ENCODE data around the gene FBN1. TPM values are rescaled to one million over a fixed set of nuclear protein-coding genes. Genes with fewer than 3 reads are reported as not detected.

Gene FBN1
- total RNA-seq, 1 experiment from 2014 or later = 18.1 TPM

DNA sequence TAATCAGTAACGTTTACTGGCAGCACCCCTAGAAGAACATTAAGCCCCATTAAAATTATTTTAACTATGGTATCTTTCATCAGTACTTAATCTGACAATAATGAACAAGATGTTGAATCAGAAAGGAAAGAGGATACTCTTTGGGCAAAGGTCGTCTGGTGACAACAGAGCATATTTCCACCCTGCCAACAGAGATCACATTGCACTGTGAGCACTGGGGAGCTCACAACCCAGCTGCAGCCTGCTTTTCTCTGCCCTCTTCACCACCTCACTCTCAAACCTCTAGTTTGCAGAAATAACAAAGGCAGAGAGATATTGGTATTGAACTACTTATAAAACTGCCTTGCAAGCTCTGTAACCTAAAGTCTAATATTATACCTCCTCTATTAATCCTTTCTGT, 130.0 kb downstream of the FBN1 start:
- no peak for DNase-seq (ENCODE audit: low spot score)

DNA sequence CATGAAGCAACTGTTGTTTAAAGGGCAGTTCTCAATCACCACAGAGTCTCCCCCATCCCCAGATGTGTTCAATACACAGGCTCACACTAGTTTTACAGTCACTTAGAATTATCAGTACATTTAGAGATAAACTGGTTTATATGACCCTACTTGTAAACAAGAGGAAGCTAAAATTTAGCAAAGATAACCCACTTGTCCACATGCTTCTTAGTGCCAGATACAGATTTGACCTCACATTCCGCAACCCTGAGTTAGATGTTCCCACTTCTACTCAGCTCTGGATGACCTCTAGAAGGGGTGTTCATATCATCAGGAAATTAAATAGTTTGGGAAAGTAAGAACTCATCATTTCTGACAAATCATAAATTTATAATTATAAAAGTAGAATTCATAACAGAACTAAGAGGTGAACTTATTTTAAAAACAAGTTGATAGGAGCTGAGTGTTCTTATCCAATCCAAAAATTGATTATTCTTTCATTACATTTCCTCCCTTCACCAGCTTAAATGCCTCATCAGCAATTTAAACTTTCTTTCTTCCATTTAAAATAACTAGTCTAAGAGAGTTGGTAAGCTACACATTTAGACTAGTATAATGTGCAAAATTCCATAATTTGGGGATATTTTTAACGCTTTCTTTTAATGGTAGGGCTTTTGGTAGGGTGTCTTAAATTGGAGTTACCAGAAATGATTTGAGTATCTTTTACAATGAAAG, 131.2 kb downstream of the FBN1 start:
- DNase-seq (ENCODE audit: low spot score) = no peak

DNA sequence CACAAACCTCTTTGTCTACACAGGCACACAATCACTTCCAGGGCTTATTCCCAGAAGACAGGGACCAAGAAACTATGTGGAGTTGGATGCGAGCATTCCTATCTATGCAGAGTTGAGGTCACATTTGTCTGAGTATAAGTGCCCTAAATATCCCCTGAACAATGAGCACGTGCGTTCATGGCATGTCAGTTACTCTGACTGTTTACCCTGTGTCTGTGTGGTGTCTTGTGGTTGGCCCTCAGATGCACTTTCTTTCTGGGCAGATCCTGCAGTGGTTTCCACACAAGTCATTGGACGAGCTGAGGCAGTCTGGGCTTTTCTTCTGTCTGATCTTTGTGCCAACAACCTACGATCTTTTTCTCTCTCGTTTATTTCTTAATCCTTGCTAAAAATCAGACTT, 134.5 kb downstream of the FBN1 start:
- DNase-seq (ENCODE audit: low spot score) = no peak

DNA sequence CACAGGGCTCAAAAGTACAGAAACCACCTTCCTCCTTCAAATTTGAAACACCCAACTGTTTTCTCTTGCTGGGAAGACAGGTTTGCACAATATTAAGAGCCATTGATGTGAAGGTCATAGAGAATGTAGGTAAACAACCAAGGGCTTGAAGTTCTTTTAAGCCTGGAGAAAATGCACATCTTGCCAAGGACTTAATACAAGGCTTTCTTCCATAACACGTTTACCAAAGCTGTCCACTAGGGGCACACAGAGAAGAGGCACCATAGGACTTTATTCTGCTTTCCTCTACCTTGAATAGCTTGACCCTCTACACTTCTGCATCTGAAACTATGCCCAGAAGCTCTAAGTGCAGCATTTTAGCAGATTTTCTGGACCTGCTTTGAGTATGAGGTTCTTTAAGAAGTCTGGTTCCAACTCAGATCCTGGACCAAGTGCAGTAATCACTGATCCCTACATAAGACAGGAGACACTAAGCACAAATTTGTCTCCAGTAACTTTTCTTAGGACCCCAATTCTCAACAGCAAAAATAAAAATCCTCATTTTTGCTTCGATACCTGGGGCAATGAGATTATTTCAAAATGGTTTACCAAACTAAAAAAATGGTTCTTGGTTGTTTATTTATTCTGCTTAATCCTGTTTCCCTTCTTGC, 138.0 kb downstream of the FBN1 start:
- peak; percentile 56 for DNase-seq (ENCODE audit: low spot score)

DNA sequence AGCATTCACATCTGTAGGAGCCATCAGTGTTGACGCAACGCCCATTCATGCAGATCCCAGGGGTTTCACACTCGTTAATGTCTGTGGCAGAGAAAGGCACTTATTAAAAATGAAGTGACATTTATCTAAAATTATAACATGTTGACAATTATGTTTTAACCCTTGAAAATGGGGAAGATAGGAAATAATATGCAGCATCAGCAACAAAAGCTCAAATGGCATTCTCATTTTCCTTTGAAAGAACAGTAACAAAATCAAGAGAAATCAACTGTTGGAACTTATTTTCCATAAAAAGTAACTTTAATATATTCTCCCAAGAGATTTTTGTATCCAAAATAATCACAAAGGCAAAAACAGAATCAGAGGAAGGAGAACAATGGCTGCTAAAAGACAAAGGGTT, 140.4 kb downstream of the FBN1 start:
- DNase-seq (ENCODE audit: low spot score) = no peak

DNA sequence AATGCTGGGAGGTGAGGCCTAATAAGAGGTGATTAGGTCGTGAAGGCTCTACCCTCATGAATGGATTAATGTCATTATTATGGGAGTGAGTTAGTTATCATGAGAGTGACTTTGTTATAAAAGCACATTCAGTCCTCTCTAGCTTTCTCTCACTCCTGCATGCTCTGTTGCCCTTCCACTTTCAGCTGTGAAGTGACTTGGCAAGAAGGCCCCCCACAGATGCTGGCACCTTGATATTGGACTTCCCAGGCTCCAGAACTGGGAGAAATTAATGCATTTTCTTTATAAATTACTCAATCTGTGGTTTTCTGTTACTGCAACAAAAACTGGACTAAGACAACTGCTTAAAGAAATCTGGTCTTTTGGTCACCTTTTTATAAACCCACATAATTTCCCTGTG, 144.3 kb downstream of the FBN1 start:
- no peak for DNase-seq (ENCODE audit: low spot score)

GRCh38 chr15:48500595-48500994, 144.9 kb downstream of the FBN1 start:
- no peak for DNase-seq (ENCODE audit: low spot score)

DNA sequence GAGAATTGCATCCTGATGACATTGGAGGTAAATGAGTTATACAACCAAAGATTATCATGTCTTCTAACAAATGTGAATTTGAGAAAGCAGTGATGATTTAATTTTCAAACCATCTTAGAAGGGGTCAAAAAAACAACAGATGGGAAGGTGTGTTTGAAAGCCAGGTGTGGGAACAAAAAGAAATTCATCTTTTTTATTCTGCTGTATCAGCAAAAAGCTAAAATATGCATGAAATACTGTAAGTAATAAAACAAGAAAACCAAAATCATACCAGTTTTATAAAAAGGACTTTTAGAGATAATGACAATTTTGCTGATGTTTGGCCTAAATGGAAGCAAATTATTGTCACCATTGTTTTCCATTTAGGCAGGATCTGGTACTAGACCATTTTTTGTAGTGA, 145.5 kb downstream of the FBN1 start:
- no peak for DNase-seq (ENCODE audit: low spot score)

- DNase-seq (ENCODE audit: low spot score) = no peak
Measured at GRCh38 chr15:48498828-48499227, 146.7 kb downstream of the FBN1 start.

DNA sequence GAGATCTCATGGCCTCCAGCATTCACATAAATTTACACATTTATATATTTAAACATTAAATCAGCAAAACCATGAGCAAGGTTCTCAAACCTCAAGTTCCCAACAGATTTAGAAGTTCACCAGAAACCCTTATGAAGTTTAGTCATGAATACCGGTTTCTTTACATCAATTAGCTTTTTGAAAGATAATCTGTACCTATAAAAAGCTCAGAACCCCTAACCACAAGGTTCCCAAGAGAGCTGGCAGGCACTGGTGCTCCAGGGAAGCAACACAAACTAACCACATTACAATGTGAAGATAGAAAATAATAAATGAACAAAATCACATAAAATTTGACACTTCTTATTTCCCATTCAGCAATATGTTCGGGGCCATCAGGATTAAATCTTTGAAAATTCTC, 150.9 kb downstream of the FBN1 start:
- no peak for DNase-seq (ENCODE audit: low spot score)

DNA sequence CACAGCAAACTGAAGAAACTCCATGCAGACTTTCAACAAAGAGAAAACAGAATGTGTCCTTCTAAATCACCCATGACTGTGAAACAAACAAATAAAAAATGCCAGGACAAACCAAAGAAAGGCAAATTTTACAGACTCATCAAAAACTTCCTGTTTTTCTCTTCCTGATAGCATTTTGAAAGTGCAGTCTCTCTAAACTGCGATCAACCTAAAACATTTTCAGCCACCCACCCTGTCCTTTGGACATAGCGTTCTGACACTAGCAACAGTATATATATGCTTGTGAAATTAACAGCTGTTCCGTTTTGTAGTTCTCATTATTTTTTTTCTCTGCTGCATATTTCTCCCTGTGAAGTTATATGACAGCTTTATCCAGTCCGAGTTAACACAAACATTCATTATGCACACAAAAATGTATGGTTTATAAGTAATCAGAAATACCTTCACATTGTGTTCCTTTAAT, 151.7 kb downstream of the FBN1 start:
- no peak for DNase-seq (ENCODE audit: low spot score)

GRCh38 chr15:48493084-48493762, 152.3 kb downstream of the FBN1 start:
- peak; percentile 8 for DNase-seq (ENCODE audit: low spot score)

GRCh38 chr15:48486228-48486627, 159.3 kb downstream of the FBN1 start:
- no peak for DNase-seq (ENCODE audit: low spot score)

- no peak for DNase-seq (ENCODE audit: low spot score)
Measured at GRCh38 chr15:48481802-48482201, 163.7 kb downstream of the FBN1 start.

GRCh38 chr15:48479751-48480150, 165.8 kb downstream of the FBN1 start:
- no peak for DNase-seq (ENCODE audit: low spot score)

- no peak for DNase-seq (ENCODE audit: low spot score)
Measured at GRCh38 chr15:48478581-48478980, 166.9 kb downstream of the FBN1 start.

DNA sequence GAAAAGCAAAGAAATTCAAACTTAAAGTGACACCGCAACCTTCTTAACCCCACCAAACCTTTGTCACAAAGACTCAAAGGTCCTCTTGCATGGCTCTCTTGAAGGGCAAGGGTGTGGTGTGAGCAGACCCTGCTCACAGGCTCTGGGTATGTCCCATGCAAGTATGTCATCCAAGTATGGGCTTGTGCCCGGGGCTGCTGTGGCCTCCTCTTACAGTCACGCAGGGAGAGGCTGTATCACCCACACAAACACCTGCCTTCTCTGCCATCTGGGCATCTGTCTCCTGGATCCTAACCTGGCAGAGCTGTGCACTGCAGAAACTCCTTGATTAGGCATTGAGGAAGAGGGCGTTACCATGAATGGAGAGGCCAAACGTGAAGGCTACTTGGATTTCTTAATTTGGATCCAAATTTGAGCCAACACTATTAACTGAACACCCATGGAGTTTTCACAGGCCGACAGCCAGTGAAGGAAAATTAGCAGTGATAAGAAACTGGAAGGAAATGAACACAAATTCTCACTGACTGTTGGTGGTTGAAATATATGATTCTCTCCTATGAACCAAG, 167.6 kb downstream of the FBN1 start:
- DNase-seq (ENCODE audit: low spot score) = no peak

DNA sequence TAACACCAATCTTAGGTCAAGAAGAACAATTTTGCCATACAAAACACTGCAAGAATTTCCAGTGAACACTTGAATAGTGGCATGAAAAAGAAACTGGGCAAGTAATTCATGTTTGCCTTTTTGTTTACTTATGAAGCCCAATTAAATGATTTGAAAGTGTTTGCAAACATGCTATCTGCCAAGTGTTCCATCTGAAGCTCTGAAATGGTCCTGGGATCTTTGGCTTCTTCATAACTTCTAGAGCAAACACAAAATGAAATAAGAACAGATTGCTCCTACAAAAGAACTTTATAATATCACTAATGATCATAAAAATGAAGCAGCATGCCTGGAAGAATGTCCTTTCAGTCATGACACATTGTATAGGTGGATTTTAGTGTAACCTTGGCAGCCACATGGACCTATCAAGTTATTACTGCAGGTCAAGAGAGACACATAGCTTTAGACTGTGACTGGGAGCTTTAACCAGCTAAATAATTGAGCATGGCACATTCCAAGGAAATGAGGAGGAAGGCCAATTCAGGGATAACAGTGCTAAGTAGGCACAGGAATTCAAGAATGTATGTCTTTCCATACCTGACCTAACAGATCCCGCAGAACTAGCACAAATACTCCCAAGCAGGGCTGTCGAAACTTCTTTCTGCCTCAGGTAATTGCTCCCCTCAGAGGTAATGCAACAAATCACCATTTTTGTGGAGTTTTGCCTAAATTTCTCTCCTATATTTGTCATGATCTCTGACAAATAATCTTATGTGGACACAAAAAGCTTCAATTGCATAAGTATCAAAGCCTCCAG, 169.7 kb downstream of the FBN1 start:
- no peak for DNase-seq (ENCODE audit: low spot score)

DNA sequence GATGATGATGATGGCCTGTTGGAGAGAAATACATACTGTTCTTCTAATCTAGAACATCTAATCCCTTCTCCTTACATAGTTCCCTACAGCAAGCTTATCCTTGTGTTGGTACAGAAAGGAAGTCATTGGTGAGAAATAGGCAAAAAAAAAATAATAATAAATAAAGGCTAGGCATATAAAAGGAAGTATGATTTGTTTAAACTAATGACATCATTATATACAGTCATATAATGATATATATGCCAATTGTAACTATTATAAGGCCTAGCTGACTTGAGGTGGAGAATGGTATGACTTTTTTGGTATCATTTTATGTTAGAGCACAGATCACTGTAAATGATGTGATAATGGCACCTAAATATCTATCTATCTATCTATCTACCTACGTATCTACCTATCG, 171.8 kb downstream of the FBN1 start:
- no peak for DNase-seq (ENCODE audit: low spot score)

DNA sequence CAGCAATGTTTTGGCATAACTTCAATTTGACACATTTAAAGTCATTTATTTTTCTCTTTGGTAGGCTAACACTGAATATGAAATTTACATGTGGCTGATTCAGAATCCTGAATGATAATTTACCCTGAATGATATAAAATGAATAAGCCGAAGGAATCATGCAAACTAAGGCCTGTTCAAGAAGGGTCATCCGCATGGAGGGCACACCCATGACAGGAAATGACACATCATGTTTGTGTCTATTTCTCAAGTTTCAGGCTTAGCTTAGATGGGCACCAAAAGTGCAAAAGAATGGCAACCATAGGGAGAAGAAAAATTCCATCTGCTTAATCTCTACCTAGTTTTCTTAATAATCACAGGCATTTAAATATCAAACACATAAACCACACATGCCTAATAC, 172.8 kb downstream of the FBN1 start:
- peak; percentile 32 for DNase-seq (ENCODE audit: low spot score)

DNA sequence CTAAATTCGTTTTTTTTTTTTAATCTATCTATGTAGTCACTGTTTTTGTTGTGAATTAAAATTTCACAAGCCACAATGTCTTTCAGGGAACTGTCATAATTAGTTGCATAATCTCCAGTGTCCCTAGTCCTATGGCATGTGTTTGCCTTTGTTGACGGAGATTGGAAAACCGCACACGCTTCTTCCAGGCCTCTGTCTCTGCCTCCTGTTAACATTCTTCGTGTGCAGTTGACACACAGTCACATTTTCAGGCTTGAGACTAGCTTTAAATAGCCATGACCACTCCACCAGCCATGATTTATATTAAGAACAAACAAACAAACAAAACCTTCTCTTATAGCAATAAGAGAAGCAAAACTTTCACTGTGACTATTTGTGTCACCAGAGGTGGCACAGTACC, 174.4 kb downstream of the FBN1 start:
- DNase-seq (ENCODE audit: low spot score) = no peak

DNA sequence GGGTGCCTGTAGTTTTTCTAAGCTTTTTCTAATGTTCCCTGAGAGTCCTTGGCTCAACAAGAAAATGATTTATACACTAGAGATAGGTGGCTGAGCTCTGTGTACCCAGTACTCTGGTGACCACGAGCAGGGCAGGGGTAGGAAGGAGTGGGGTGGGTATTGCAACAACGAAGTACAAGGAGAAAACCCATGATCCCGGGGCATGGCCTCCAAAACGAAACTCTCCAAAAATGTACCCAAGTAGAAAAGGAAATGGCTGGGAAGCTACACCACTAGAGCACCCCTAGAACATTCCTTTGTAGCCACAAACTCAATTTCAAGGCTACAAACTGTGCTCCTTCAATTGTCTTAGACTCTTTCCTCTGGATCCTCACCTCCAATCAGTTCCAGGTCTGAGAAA, 175.4 kb downstream of the FBN1 start:
- no peak for DNase-seq (ENCODE audit: low spot score)

Measured in H4 (cell line).